Activated CD8-positive, alpha-beta T cell treated with anti-CD3 and anti-CD28 coated beads for 36 hours (primary cell): ENCODE results near the gene SLX4IP. TPM values are rescaled to one million over a fixed set of nuclear protein-coding genes. Genes with fewer than 3 reads are reported as not detected.

Experiments used
- ATAC-seq: fragments of 200-7000 bp; cut with Tn5 transposase; one replicate; pipeline ENCODE4 v1.10.0; 2021; ENCODE audit warnings: mild to moderate bottlenecking, moderate library complexity
- CTCF ChIA-PET: fragments of 350-600 bp; sonication (Branson Sonifier 250); formaldehyde crosslinking; loops from one replicate; lab custom pipeline; 2021; ENCODE audit warnings: antibody characterized with exemption; lab: Charles Lee
- POLR2A ChIA-PET: fragments of 350-600 bp; sonication (Branson Sonifier 250); formaldehyde crosslinking; loops from one replicate; lab custom pipeline; 2021; ENCODE audit warnings: antibody characterized with exemption; lab: Charles Lee
- DNase-seq: peaks from one replicate; pipeline ENCODE4 v3.0.0-alpha.2; 2020
- H3K27ac Mint-ChIP-seq: one replicate; pipeline ENCODE4 v1.8.0; 2021; ENCODE audit warnings: mild to moderate bottlenecking, mixed read lengths
- H3K27me3 Mint-ChIP-seq: one replicate; pipeline ENCODE4 v1.8.0; 2021; ENCODE audit warnings: mixed read lengths
- H3K36me3 Mint-ChIP-seq: one replicate; pipeline ENCODE4 v1.8.0; 2021; ENCODE audit warnings: low read depth, mixed read lengths
- H3K4me1 Mint-ChIP-seq: one replicate; pipeline ENCODE4 v1.8.0; 2021; ENCODE audit warnings: low read depth, mixed read lengths
- H3K4me3 Mint-ChIP-seq: one replicate; pipeline ENCODE4 v1.8.0; 2021; ENCODE audit warnings: mild to moderate bottlenecking, moderate library complexity, mixed read lengths
- H3K9me3 Mint-ChIP-seq: one replicate; pipeline ENCODE4 v1.8.0; 2021; ENCODE audit warnings: mixed read lengths
- intact Hi-C: fragments of 100-400 bp; cut with micrococcal nuclease; formaldehyde crosslinking; loops from one replicate; pipeline ENCODE4 v1.10.0; 2022
- total RNA-seq, 2 experiments: library from RNA; stranded (reverse); gene quantifications; one replicate each; pipeline ENCODE4 v1.2.3, GENCODE V29; 2021
- TF ChIP-seq, protein P1 (sequence below): fragments of 200-600 bp; IDR thresholded peaks from one replicate; pipeline ENCODE4 v1.8.0; 2022; ENCODE audit warnings: antibody characterized with exemption, mild to moderate bottlenecking

The SLX4IP gene
- total RNA-seq, 2 experiments from 2014 or later = 6.5 to 7.3 TPM

- peaks cover 33% of the 10 kb centered on the region for H3K4me1 Mint-ChIP-seq
- intact Hi-C loops = loop anchor here (5.0 kb wide), 2 partner anchors 120 to 655 kb away; partner anchors contain the start of gene JAG1
- DNase-seq (peak; percentile 56), ATAC-seq (peak; percentile 71)
- H3K27ac Mint-ChIP-seq = peak overlapping the region; percentile 25
- TF ChIP-seq, protein P1, sequence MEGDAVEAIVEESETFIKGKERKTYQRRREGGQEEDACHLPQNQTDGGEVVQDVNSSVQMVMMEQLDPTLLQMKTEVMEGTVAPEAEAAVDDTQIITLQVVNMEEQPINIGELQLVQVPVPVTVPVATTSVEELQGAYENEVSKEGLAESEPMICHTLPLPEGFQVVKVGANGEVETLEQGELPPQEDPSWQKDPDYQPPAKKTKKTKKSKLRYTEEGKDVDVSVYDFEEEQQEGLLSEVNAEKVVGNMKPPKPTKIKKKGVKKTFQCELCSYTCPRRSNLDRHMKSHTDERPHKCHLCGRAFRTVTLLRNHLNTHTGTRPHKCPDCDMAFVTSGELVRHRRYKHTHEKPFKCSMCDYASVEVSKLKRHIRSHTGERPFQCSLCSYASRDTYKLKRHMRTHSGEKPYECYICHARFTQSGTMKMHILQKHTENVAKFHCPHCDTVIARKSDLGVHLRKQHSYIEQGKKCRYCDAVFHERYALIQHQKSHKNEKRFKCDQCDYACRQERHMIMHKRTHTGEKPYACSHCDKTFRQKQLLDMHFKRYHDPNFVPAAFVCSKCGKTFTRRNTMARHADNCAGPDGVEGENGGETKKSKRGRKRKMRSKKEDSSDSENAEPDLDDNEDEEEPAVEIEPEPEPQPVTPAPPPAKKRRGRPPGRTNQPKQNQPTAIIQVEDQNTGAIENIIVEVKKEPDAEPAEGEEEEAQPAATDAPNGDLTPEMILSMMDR = no peak
- no peaks in the 10 kb centered on the region for H3K27me3 Mint-ChIP-seq
- H3K9me3 Mint-ChIP-seq = no peaks in the 10 kb centered on the region
- no peak overlapping the region for H3K4me3 Mint-ChIP-seq
- POLR2A ChIA-PET = no interaction called here
- H3K36me3 Mint-ChIP-seq = no peaks in the 10 kb centered on the region
- CTCF ChIA-PET = interaction anchor here (0.6 to 1.9 kb wide), 7 partner anchors 12 to 236 kb away, joined by 3 to 5 read pairs (median 4); no protein-coding TSS in a partner anchor
Observed at GRCh38 chr20:10551732-10552724, 116.9 kb downstream of the SLX4IP start.

DNA sequence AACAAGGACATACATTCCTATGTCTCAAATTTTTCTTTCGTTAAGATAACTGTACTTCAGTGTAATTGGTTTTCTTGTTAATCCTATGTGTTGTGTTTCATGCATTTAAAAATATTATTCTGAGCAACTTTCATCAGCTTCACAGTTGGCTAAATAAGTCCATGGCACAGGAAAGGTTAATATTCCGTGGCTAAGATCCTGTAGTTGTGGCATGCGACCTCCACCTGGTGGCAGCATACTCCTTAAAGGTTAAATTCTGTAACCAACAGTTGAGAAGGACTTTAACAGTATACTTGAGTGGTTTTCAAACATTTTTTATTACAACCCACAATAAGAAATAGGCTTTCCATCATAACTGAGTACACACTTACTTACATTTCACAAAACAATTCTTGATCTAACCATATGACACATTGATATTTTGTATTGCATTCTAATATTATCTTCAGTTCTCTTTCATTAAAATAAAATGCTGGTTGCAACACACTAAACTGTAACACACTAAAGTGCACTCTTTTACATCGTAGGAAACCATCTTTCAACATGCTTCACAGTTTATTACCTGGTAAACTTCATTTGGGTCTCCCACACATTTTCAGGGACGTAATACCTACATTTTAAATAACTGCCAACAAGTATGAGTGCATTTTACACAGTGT is 118.3 kb downstream of the SLX4IP start:
- Mint-ChIP-seq H3K27me3 (no peaks in the 10 kb centered on the region), H3K4me3 (no peak overlapping the region), H3K9me3 (no peaks in the 10 kb centered on the region), H3K4me1 (peaks cover 37% of the 10 kb centered on the region), H3K27ac (no peak overlapping the region), H3K36me3 (peaks cover 4% of the 10 kb centered on the region)
- CTCF ChIA-PET = interaction anchor here (0.6 to 1.9 kb wide), 6 partner anchors 32 to 237 kb away, joined by 3 to 5 read pairs (median 4); no protein-coding TSS in a partner anchor
- intact Hi-C loops = loop anchor here (5.0 kb wide), 2 partner anchors 119 to 654 kb away; partner anchors contain the start of gene JAG1
- ATAC-seq (peak; percentile 54), DNase-seq (peak; percentile 74)
- POLR2A ChIA-PET = no interaction called here
- TF ChIP-seq, protein P1 = peak; percentile 72

GRCh38 chr20:10554285-10554684 is 119.2 kb downstream of the SLX4IP start:
- no peak for ATAC-seq
- POLR2A ChIA-PET = no interaction called here

GRCh38 chr20:10555393-10555792 is 120.3 kb downstream of the SLX4IP start:
- peaks cover 4% of the 10 kb centered on the region for H3K36me3 Mint-ChIP-seq
- DNase-seq = no peak
- ChIA-PET CTCF (interaction anchor here (1.0 kb wide), 1 partner anchor 19 kb away, joined by 3 read pairs; no protein-coding TSS in a partner anchor), POLR2A (no interaction called here)
- H3K4me3 Mint-ChIP-seq = no peak overlapping the region
- no peak for ATAC-seq
- H3K27ac Mint-ChIP-seq = no peak overlapping the region
- intact Hi-C loops = no loop called here
- TF ChIP-seq, protein P1 = no peak
- H3K27me3 Mint-ChIP-seq = no peaks in the 10 kb centered on the region
- H3K4me1 Mint-ChIP-seq = peaks cover 35% of the 10 kb centered on the region
- no peaks in the 10 kb centered on the region for H3K9me3 Mint-ChIP-seq

More at GRCh38 chr20:10554285-10554684, 119.2 kb downstream of the SLX4IP start:
- no peak overlapping the region for H3K27ac Mint-ChIP-seq
- H3K4me1 Mint-ChIP-seq = peaks cover 39% of the 10 kb centered on the region
- CTCF ChIA-PET = no interaction called here
- DNase-seq = no peak
- H3K4me3 Mint-ChIP-seq = no peak overlapping the region
- intact Hi-C loops = loop anchor here (5.0 kb wide), 2 partner anchors 118 to 653 kb away; partner anchors contain the start of gene JAG1
- H3K27me3 Mint-ChIP-seq = no peaks in the 10 kb centered on the region
- TF ChIP-seq, protein P1 = no peak
- peaks cover 4% of the 10 kb centered on the region for H3K36me3 Mint-ChIP-seq
- no peaks in the 10 kb centered on the region for H3K9me3 Mint-ChIP-seq
